GF-D8 (cell line): Measurements from ENCODE around the gene CHD5.

Experiments used
- DNase-seq: peaks from one replicate; lab custom pipeline; 2025; lab: John Stamatoyannopoulos, UW

The CHD5 gene

DNA sequence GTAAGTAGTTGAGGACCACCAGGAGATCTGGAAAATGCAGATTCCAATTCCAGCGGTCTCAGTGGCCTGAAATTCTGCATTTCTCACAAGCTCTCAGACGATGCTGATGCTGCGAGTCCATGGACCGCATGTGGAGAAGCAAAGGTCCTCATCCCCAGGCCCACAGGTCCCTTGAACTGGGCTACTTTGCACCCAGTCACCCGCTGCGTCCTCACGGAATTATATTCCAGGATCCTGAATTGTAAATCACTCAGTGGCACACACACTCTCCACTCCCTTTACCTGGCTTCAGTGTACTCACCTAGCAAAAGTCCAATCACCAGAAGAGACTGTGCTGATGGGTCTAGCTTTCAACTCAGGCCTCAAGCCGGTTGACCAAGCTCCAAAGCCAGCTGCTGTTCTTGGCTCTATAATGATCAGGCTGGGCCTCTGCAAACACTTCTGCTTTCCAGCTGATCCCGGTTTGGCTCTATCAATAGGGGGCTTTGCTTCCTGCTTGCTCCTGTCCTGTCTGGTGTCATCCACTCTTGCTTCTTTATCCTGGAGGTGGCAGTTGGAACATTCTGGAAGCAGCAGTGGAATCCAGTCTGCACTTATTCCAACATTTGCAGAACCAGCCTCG, 20.2 kb upstream of the CHD5 start:
- peak; percentile 7 for DNase-seq

DNA sequence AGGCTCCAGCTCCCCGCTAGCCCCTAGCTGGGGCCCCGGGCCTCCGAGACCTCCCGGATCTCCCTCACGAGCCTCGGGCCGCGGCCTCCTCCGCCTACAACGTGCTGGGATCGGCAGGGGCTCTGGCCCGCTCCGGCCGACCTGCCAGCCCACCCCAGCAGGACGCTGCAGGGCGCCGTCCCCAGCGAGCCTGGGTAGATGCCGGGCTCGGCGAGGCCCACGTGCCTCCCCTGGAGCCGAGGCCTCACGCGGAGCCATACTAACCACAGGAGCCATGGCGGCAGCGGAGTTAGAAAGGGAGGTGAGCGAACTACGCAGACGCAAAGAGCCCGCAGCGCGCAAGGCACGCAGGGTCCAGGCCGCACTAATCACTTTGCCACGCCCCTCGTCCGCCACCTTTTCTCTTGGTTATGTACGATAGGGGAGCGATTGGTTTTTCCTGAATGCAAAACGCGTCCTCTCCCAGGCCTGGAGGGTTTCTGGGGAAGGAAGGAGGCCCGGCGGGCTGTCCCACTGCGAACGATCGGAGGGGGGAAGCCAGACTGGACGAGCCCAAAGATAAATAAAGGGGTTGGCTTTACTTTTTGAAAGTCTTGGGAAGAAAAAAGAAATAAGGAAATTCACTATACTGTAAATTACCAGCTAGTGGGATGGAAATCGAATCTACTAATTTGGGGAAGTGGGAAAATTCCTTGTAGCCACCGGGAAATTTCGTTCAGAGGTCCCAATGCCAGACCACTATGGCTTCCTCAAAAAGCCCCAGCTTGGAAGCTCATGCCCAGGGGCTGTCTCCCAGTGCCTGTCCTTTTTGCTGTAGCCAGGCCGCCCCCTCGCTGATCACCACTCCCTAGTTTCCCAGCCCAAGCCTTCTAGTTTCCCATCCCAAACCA, 19.4 kb upstream of the CHD5 start, which contains the start of gene RPL22:
TSS of gene RPL22 (minus strand) at position 298 of the 890 bp plus-strand sequence. CDS start at position 276, 22 bp downstream.
- DNase-seq = peak; percentile 97

DNA sequence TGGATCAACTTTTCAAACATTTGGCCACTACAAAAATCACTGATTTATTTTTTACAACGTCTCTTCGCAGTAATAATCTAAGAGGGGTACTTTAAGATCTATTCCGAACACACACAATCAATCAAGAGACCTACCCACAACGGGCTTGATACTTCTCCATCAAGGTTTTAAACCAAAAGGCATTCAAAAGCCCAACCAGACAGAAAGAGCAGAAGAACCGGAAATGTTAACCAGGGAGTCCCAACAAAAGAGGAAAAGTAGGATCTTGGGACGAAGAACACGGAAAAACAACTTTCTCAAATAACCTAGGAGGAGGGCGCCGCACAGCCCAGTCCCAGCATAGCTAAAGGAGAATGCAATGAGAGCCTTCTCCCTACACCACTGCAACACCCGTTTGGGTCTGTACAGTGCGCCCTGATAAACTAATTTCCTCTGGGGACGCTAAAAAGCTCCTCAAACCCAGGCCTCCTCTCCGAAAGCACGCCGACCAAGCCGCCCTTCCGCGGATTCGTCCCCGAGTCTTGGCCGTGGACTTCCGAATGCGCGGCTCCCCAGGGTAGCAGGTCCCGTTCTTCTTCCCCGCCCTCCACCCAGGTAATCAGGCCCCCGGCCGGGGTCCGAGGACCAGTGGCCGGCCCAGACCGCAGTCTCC, 18.7 kb upstream of the CHD5 start:
- DNase-seq = no peak

DNA sequence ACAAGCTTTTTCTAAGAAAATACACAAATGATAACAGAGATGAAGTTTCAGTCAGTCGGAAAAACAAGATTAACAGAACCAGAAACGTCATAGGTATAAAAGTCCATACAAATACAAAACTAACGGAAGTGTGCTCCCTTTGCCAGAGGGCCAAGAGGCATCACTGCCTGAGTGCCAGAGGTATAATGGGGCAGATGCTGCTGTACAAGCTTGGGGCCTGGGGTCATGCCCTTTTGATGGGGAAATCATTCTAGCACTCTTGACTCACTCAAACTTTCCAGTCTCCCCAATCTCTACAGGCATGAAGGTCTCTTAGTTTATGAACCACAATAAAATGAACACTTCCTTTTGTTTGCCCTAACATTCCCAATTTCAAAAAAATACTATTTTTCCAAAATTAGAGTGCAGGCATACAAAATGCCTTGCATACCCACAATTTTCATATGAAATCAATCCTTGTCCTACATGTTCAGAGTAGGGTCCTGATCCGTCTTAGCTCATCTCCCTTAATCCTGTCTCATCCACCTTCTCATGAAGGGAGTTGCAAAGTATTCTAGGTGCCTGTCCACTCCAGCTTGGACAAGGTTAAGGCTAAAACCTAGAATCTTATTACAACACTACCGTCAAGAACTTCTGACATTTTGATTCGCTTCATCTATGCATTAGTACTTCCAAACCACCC, 17.8 kb upstream of the CHD5 start:
- DNase-seq = no peak

DNA sequence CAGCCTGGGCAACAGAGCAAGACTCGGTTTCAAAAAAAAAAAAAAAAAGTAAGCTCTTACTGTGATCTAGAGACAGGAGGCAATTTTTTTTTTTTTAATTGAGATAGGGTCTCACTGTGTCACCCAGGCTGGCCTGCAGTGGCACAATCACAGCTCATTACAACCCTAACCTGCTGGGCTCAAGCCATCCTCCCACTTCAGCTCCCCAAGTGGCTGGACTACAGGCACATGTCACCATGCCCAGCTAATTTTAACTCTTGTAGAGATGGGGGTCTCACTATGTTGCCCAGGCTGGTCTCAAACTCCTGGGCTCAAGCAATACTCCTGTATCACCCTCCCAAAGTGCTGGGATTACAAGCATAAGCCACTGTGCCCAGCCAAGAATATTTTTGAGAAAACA, 11.8 kb upstream of the CHD5 start:
- no peak for DNase-seq

DNA sequence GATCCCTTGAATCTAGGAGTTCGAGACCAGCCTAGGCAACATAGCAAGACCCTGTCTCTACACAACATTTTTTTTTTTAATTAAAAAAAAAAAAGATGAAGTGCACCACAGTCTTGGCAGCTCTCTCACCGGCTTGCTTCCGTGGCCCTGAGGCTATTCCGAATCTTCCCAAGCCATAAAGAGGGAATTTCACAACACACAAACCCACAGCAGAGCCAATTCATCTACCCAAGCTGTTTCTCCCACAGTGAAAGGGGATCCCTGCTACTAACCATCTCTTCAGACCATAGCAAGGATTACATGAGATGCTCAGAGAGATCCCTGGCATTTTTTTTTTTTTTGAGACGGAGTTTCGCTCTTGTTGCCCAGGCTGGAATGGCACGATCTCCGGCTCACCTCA, 8.3 kb upstream of the CHD5 start:
- DNase-seq = no peak

DNA sequence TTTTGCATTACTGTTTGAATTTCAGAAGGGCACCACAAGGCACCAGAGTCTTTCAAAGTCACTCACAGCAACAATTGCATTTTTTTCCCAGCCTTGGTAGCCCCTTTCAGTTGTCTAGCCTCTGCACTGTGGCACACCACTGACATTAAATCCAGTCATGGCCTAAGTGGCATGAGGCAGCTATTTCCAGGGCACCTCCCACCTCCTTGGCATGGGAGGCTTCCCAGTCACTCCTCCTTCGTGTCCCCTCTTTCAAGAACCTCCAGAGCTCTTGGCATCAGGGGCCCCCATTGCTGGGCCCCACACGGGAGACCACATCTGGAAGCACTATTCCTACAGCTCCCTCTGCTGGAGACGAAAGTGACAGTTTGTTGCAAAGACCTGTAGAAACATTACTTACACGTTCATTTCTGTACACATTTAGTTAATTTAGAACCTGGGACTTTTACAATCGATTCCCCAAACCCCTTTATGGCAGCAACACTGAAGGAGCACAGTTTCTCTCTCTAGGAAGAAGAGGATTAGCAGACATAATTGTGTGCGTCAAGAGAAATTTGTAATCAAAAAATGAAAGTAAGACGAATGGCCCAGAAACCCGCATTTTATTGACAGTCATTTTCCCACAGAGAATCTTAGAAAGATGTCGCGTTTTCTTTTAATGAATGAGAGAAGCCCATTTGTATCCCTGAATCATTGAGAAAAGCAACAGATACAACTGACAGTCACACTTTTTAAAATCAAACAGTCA, 5.7 kb upstream of the CHD5 start:
- DNase-seq = no peak

DNA sequence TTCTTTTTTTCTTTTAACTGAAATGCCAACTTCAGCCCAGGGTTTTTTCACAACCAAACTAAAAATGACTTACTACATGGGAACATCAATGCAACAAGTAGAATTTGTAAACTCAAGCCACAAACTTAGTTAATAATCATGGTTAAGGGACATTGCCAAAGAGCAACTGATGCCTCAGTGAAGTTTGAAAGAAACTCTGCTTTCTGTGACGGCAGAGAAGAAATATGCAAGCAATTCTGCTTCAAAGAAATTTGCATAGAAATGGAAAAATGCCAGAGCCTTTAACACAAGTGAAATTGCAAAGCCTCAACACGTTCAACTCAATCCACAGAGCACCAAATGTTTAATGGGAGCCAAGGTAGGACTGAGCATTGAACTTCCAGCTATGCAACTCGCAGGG, 5.0 kb upstream of the CHD5 start:
- DNase-seq = no peak

DNA sequence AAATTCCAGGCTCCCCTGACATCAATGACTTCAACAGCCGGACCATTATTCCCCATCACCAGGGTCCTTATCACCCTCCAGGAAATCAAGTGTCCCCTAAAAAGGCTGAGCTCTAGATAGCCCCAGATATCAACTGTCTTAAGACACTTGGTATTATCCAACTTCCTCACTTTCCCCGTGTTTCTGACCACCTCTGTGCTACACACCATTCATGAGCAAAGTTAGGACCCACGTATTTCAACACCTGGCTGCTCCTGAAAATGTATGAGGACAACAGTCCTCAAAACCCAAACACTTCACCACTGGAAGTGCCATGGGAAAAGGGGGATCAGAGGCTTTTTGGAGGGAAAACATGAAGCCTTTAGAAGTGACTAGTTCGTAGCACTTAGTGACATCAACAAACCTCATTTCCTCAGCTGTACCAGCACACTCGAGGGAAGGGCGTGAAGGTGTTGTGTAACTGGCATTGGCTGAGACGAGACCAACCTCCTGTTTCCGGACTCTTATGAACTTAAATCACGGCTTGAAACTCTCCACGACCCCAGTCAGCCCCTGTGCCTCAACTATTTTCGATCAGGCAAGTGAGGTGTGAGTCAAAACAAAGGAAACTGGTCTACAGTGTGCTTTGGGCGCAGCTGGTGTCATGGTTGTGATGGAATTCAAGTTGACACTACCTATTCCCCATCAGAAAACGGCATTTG, 4.1 kb upstream of the CHD5 start:
- DNase-seq = peak; percentile 7

DNA sequence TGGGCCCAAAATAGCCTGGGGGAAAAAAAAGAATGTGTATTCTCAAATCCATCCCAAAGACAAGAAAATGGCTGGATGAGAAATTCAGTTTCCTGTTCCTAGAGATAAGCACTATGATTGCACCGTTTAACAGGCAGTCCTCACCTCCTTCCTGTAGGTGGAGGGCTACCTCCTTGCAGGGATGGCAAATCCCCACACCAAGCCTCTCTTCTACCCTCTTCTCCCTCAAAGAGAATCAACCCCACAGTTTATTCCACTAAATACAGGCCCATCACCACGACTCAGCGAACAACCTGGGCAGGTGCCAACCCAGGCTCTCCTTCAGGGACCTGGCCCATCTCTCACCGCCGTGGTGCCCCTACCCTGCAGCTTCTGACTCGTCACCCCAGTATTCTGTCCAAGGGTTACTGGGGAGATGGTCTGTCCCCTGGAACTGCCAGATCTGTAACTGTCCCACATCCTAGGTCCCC, 3.4 kb upstream of the CHD5 start:
- no peak for DNase-seq

DNA sequence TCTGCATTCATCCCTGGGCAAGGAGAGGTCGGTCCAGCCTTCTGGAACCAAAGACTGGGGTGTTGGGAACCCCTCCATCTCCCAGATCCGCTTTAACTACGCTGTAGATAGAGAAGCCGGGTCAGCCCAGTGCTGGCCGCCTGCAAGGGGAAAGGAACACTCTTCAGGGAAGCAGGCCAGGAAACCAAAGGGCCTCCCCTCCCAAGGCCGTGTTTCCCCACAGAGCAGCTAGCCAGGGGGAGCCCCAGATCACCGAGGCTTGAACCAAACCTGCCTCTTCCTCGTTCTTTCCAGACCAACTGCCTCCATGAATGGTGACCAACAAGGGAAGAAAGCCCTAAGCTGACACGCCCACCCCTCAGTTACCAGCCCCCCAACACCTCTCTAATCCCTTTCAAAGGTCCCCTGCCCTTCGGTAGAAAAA, 1.2 kb upstream of the CHD5 start:
- no peak for DNase-seq

DNA sequence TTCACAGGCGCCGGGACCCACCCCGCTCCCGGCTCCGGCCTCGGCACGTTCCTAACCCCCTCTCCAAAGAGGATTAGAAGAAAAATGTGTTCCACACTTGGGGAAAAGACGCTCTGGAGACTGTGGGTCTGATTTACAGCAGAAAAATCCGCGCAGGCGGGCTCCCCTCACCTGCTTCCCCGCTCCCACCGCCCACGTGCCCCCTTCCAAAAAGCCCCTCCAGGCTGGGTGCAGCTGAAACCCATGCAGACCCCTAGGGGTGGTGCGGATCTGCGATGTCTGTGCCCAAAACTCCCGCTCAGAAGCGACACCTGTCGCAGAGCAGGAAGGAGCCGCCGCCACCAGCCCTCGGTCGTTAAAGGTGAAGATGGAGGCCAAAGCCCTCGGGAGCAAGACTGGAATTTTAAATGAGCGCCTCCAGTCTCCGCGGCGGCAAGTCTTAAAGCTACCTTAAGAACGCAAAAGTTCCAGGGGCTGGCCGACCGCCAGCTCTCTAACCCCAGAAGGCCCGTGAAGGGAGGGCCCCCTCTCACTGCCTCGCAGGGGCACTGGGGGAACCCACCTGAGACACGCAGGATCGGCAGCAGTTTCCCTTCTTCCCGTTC, 688 bp upstream of the CHD5 start:
- DNase-seq = no peak

DNA sequence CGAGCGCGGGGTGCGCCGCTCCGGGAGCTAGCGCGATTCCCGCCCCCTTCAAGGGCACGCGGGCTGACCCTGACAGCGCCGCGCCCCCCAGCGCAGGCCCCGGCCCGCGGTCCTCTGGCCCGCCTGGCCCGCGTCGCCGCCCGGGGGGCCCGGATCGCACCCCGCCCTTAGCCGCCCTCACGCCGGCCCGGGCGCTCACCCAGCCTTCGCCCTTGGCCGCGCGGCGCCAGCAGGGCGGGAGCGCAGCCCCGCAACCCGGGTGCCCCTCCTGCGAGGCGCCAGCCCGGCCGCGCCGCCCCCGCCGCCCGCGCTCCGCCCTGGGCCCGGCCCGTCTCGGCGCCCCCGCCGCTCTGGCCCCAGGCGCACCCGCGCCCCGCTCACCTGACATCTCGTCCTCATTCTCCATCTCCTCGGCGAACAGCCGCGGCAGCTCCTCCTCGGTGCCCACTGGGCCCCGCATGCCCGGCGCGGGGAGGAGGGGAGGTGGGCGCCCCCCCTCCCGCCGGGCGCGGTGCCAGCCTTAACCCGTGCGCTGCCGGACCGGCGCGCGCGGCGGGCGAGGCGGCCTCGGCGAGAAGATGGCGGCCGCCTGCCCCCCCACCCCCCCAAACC, 451 bp downstream of the CHD5 start:
- DNase-seq = no peak

DNA sequence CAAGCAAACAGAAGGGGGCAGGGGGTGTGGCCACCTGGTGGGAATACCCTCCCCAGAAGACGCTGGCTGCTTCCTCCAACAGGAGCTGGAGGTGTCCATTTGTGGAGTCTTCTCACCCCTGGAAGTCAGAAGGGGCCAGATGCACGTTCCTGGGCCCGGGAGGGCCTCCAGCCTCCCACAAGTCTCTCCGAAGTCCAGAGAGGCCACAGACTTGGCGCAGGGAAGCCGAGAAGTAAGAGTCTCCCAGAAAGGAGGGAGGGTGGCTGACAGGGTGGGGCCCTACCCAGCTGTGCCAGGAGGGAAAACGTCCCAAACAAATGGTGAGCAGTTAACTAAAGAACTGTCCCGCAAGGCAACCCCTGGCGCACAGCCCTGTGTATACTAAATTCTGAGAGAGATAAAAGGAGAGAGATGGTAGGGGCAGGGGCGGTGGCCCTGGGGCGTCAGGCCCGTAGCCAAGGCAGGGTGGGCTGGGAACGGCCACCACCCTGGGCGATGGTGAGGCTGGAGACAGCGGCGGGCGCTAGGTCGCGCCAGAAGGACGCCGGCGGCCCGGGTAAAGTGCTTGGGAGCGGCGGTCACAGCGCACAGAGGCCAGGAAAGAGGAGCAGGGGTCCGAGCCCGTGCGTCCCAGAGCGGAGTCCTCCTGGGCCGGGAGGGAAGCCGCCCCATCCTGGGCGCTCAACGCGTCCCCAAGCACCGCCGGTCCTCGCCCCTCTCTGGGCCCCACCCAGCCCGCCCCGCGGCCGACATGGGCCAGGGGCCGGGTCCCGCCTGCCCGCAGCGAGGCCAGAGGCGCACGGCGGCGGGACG, 1.2 kb downstream of the CHD5 start:
- no peak for DNase-seq

DNA sequence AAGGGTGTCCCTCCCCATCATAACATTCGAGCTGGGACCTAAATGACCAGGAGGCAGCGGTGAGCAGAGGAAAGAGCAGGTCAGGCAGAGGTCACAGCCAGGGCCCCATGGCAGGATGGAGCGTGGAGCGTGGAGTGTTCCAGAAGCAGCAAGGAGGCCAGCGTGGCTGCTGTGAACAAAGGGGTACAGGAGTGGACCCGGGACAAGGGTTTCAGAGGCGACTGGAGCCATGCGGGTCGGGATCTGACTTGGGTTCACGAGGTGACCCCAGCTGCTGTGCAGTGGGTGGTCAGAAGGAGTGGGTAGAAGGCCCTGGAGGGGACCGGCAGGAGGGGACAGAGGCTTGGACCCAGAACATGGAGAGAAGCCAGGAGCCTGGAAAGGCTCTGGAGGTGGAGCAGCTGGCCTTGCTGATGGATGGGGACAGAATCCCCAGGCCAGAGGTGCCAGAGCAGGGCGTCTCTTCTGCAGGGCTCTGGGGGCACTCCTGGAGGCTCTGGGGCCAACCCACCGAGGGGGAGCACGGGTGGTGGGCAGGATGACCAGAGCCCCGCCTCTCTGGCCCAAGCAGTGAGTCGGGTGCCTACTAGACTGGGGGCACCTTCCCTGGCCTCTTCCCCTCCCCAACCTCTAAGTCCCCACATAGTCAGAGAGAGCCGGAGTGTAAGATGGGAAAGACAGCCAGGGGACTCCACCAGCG, 2.3 kb downstream of the CHD5 start:
- DNase-seq = no peak

DNA sequence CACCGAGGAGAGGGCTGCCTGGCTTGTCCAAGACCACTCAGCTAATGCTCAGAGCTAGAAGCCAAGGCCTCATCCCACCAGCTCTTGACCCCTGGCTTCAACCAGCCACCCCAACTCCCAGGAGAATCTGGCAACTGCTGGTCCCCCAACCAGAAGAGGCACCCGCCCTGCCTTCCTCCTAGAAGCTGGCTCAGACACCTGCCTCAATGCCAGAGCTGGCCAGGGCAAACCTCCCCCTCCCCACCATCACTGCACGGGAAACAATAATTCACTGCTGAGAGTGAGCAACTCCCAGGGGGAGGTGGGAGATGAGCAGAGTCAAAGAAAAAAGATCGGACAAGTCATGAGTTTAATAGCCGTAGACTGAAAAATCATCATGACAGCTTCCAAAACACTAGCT, 3.3 kb downstream of the CHD5 start:
- DNase-seq = no peak

DNA sequence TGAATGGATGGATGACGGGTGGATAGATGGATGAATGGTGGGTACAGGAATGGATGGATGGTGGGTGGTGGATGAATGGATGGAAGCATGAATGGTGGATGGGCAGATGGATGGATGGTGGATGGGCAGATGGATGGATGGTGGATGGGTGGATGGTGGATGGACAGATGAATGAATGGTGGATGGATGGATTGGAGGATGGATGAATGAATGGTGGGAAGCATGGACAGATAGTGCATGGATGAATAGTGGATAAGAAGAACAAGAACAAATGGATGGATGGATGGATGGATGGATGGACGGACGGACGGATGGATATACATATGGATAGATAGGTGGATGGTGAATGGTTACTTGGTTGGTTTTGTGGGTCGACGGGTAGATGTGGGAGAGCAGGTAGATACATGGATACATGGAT, 4.7 kb downstream of the CHD5 start:
- no peak for DNase-seq

DNA sequence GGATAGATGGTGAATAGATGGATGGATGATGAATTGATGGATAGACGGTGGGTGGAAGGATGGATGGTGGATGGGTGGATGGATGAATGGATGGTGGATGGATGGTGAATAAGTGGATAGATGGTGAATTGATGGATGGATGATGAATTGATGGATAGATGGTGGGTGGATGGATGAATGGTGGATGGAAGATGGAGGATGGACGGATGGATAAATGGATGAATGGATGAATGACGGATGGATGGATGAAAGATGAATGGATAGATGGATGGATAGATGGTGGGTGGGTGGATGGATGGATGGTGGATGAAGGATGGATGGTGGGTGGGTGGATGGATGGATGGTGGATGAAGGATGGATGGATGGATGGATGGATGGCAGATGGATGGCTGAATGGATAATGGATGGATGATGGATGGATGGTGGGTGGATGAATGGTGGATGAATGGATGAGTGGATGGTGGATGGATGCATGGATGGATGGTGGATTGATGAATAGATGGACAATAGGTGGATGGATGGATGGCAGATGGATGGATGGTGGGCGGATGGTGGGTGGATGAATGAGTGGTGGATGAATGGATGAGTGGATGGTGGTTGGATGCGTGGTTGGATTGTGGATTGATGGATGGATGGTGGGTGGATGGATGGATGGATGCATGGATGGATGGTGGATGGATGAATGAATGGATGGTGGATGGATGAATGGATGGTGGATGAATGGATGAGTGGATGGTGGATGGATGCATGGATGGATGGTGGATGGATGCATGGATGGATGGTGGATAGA, 5.3 kb downstream of the CHD5 start:
- no peak for DNase-seq
